Peyer's patch (tissue), 4 donors: ENCODE measurements around the gene AKAP13. TPM values are rescaled to one million over a fixed set of nuclear protein-coding genes. Genes with fewer than 3 reads are reported as not detected.

Experiments used
- DNase-seq, 3 donors: peaks; one replicate each; pipeline ENCODE4 v3.0.0-alpha.2; 2017 to 2019
- H3K27ac ChIP-seq, 4 donors: fragments of 200-600 bp; sonication (generic); one replicate each; pipeline ENCODE4 v1.5.1; 2016 to 2019
- H3K27me3 ChIP-seq, 2 donors: fragments of 200-600 bp; sonication (generic); one replicate each; pipeline ENCODE4 v1.5.1; 2019
- H3K36me3 ChIP-seq, 3 donors: fragments of 200-600 bp; sonication (generic); one replicate each; pipeline ENCODE4 v1.5.1; 2016 to 2019
- H3K4me1 ChIP-seq, 4 donors: fragments of 200-600 bp; sonication (generic); one replicate each; pipeline ENCODE4 v1.5.1; 2016 to 2019
- H3K4me3 ChIP-seq, 4 donors: fragments of 200-600 bp; sonication (generic); 1 replicate in 3 of 4; 2 replicates in 1 of 4; pipeline ENCODE4 v1.5.1; 2016 to 2019; ENCODE audit warnings: mild to moderate bottlenecking in 1 of 4
- H3K9me3 ChIP-seq, 4 donors: fragments of 200-600 bp; sonication (generic); one replicate each; pipeline ENCODE4 v1.5.1; 2016 to 2019; ENCODE audit warnings: mild to moderate bottlenecking in 1 of 4
- POLR2A ChIP-seq, 2 donors: fragments of 450-650 bp; IDR thresholded peaks; one replicate each; pipeline ENCODE4 v1.5.1; 2017; ENCODE audit warnings: antibody characterized with exemption in 2 of 2, mild to moderate bottlenecking in 2 of 2, moderate library complexity in 2 of 2
- total RNA-seq, 4 donors: library from RNA; depleted of rRNA; stranded (reverse); fragments of >200 nt; gene quantifications; one replicate each; pipeline ENCODE4 v1.1.0, GENCODE V29; 2016
- TF ChIP-seq, protein P1 (sequence below), 6 experiments: fragments of 450-650 bp in 4 of 6; fragments of 200-600 bp in 2 of 6; sonication (generic) in 1 of 6; IDR thresholded peaks; one replicate each; pipeline ENCODE4 v1.5.1; 2017 to 2019; ENCODE audit warnings: antibody characterized with exemption in 6 of 6, mild to moderate bottlenecking in 3 of 6, moderate library complexity in 1 of 6

The AKAP13 gene
- total RNA-seq, 4 donors from 2014 or later, result 166 to 742 (median 242) TPM

- Histone ChIP-seq H3K4me3 (no peak overlapping the region), H3K36me3 (no peaks in the 10 kb centered on the region), H3K9me3 (no peaks in the 10 kb centered on the region), H3K4me1 (peaks cover 0 to 19% (median 4%) of the 10 kb centered on the region in 4 donors), H3K27me3 (no peaks in the 10 kb centered on the region), H3K27ac (peak overlapping the region in 2 of 4 donors; percentile 6 to 68)
- DNase-seq, result no peak
- TF ChIP-seq, protein P1, sequence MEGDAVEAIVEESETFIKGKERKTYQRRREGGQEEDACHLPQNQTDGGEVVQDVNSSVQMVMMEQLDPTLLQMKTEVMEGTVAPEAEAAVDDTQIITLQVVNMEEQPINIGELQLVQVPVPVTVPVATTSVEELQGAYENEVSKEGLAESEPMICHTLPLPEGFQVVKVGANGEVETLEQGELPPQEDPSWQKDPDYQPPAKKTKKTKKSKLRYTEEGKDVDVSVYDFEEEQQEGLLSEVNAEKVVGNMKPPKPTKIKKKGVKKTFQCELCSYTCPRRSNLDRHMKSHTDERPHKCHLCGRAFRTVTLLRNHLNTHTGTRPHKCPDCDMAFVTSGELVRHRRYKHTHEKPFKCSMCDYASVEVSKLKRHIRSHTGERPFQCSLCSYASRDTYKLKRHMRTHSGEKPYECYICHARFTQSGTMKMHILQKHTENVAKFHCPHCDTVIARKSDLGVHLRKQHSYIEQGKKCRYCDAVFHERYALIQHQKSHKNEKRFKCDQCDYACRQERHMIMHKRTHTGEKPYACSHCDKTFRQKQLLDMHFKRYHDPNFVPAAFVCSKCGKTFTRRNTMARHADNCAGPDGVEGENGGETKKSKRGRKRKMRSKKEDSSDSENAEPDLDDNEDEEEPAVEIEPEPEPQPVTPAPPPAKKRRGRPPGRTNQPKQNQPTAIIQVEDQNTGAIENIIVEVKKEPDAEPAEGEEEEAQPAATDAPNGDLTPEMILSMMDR (IDR thresholded peaks at IDR 0.05), result no peak
- TF ChIP-seq POLR2A (IDR thresholded peaks at IDR 0.05), result no peak
Observed at GRCh38 chr15:85408270-85408746, 27.9 kb downstream of the AKAP13 start.

- TF ChIP-seq POLR2A (IDR thresholded peaks at IDR 0.05), result no peak
- TF ChIP-seq, protein P1 (IDR thresholded peaks at IDR 0.05), result no peak
- no peaks in the 10 kb centered on the region for H3K36me3 ChIP-seq
- H3K4me1 ChIP-seq, result peaks cover 0 to 28% (median 10%) of the 10 kb centered on the region in 4 donors
- H3K4me3 ChIP-seq, result no peak overlapping the region
- no peaks in the 10 kb centered on the region for H3K27me3 ChIP-seq
- DNase-seq, result no peak
- no peaks in the 10 kb centered on the region for H3K9me3 ChIP-seq
- no peak overlapping the region for H3K27ac ChIP-seq
Observed at GRCh38 chr15:85412066-85412465, 31.7 kb downstream of the AKAP13 start.

GRCh38 chr15:85412956-85413854 lies 32.8 kb downstream of the AKAP13 start:
- TF ChIP-seq, protein P1 (IDR thresholded peaks at IDR 0.05), result peak in 2 of 6 experiments; percentile 20 to 35
- TF ChIP-seq POLR2A (IDR thresholded peaks at IDR 0.05), result no peak
- Histone ChIP-seq H3K27ac (peak overlapping the region in 3 of 4 donors; percentile 41 to 65 (median 48)), H3K4me3 (no peak overlapping the region), H3K27me3 (no peaks in the 10 kb centered on the region), H3K36me3 (no peaks in the 10 kb centered on the region), H3K4me1 (peaks cover 0 to 19% (median 6%) of the 10 kb centered on the region in 4 donors), H3K9me3 (no peaks in the 10 kb centered on the region)
- peak in 2 of 3 donors; percentile 84 to 92 for DNase-seq

DNA sequence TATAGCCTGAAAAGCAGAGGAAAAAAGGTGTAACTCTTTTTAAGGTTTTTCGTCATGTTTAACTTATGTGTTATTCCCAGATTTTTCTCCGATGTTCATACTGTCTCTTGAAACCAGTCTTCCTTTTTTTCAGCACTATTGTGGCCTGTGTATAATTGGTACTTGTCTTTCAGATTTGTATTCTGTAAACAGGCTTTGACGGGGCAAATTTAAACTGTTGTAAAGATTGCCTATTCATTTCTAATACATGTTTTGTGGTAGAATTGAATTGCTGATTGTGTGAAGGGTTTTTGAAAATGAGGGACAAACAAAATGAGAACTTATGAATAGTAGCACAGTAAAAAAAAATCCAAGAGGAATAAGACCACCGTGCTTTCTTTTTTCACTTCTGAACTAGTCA lies 33.6 kb downstream of the AKAP13 start:
- TF ChIP-seq, protein P1 (IDR thresholded peaks at IDR 0.05), result no peak
- no peak for TF ChIP-seq POLR2A (IDR thresholded peaks at IDR 0.05)
- peak overlapping the region in 2 of 4 donors; percentile 41 to 65 for H3K27ac ChIP-seq

GRCh38 chr15:85414495-85414894 lies 34.1 kb downstream of the AKAP13 start:
- Histone ChIP-seq H3K4me1 (peaks cover 0 to 19% (median 6%) of the 10 kb centered on the region in 4 donors), H3K27ac (peak overlapping the region in 2 of 4 donors; percentile 41 to 65), H3K9me3 (no peaks in the 10 kb centered on the region), H3K4me3 (no peak overlapping the region), H3K27me3 (no peaks in the 10 kb centered on the region), H3K36me3 (no peaks in the 10 kb centered on the region)
- TF ChIP-seq, protein P1 (IDR thresholded peaks at IDR 0.05), result peak in 3 of 6 experiments; percentile 21 to 47 (median 41)
- TF ChIP-seq POLR2A (IDR thresholded peaks at IDR 0.05), result no peak
- no peak for DNase-seq

More for the DNA sequence above, 33.6 kb downstream of the AKAP13 start:
- Histone ChIP-seq H3K9me3 (no peaks in the 10 kb centered on the region), H3K4me3 (no peak overlapping the region), H3K36me3 (no peaks in the 10 kb centered on the region), H3K27me3 (no peaks in the 10 kb centered on the region), H3K4me1 (peaks cover 0 to 19% (median 6%) of the 10 kb centered on the region in 4 donors)
- no peak for DNase-seq
